Ecto neural progenitor cell (in vitro differentiated cells): Measurements from ENCODE around the gene GJC1.
"Not testable (repeated sequence)": the region's sequence is repeated elsewhere in the genome, so short reads cannot be mapped to it uniquely, and the experiment has no call there.

ENCODE experiments used
- DNase-seq: peaks from one replicate; pipeline ENCODE4 v3.0.0-alpha.2; 2018; ENCODE audit warnings: low spot score

GJC1 gene

GRCh38 chr17:44844390-44844830 lies 14.3 kb upstream of the GJC1 start:
- DNase-seq = no peak

- DNase-seq = no peak
Observed at GRCh38 chr17:44842748-44843147, 12.7 kb upstream of the GJC1 start.

DNA sequence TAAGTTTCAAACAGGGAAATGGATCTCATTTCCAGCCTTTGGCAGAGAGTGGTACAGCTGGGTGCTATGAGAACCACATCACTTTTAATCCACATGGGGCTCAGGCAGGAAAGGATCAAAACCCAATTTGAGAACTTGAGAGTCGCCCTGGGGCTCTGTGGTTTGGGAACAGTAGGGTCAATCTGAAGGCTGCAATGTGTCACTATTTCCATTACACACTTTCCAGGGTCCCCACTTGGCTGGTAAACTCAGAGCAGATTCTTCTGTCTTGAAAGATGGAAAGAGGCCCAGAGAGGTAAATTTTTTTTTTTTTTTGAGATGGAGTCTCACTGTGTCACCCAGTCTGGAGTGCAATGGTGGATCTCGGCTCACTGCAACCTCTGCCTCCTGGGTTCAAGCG lies 10.8 kb upstream of the GJC1 start:
- no peak for DNase-seq

GRCh38 chr17:44840274-44840673 lies 10.2 kb upstream of the GJC1 start:
- no peak for DNase-seq

DNA sequence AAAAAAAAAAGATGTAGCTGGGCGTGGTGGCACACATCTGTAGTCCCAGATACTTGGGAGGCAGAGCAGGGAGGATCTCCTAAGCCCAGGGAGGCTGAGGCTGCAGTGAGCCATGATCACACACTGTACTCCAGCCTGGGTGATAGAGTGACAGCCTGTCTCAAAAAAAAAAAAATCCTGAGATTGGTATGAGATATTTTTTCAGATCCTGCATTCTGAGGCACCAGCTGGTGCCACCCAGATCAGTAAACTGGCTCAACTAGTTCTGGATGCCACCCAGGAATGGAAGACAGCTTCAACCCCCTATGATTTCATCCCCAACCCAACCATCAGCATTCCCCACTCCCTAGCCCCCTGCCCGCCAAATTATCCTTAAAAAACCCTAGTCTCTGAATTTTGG lies 7.1 kb upstream of the GJC1 start:
- no peak for DNase-seq

- no peak for DNase-seq
Observed at GRCh38 chr17:44832805-44833204, 2.7 kb upstream of the GJC1 start.

DNA sequence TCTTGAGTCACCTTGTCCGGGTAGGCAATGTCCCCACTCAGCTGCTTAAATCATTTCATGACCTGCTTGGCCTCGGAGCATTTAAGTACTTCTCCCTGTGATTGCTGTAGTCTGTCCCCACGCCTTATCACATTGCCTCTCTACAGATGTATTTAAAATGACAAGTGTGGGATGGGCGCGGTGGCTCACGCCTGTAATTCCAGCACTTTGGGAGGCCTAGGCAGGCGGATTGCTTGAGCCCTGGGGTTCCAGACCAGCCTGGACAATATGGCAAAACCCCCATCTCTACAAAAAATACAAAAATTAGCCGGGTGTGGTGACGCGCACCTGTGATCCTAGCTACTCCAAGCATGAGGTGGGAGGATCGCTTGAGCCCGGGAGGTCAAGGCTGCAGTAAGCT lies 1.3 kb upstream of the GJC1 start:
- no peak for DNase-seq

DNA sequence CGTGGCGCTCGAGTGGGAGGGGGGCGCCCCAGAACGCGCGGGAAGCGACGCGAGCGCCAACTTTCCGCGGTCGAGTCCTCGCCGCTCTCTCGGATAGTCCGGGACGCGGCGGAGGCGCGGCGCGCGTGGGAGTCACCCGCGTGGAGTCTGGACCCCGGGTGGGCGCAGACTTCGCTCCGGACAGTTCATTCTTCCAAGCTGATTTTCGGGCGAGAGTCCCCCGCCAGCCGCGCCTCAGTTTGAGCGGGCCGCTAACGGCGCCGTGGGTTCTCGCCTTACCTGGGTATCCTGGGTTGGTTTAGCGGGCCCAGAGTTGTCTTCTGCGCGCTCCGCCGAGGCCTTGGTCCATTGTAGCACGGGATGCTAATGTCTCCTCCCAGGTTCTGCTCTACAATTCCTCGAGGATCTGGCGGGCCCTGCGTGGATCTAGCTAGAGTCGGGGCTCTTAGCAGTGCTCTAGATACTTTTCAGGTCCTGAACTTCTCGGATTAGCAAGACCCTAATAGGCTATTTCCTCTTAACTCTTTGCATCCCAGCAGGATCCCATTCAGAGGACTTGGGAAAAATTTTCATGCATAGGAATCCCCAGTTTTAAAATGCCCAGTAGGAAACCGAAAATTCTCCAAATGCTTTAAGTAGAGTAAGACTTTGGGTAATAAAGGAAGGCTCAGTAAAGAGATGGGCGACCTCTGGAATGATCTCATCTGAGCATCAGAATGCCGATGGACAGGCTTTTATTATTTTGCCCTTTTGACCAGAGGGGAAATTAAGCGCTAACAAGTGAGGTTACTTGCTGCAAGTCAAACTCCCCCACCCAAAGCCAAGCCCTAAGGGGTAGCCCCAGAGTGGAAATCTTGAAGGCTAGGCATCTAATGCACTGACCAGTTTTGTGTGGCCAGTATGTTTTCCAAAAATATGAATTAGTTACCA lies 537 bp upstream of the GJC1 start:
- peak; percentile 78 for DNase-seq

GRCh38 chr17:44828919-44829522 lies 1.1 kb downstream of the GJC1 start:
- DNase-seq = no peak

DNA sequence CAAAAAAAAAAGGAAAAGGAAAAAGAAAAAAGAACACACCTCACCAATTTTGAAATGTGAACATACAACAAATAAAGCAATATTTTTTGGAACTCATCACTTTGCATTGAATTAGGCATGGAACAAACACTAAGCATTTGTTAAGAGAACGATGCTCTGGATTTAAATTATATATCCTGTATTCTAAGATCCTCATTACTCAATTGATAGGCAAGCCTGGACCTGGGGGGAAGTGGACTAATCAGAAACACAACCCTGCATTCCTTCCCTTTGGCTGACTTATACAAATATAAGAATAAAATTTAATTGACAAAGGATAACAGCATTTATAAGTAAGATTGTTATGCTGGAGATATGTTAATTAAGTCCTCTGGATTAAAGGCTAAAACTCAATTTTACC lies 2.2 kb downstream of the GJC1 start:
- no peak for DNase-seq

GRCh38 chr17:44826123-44826790 lies 3.8 kb downstream of the GJC1 start:
- no peak for DNase-seq

- not testable (repeated sequence) for DNase-seq
Observed at GRCh38 chr17:44825236-44825635, 4.9 kb downstream of the GJC1 start.

DNA sequence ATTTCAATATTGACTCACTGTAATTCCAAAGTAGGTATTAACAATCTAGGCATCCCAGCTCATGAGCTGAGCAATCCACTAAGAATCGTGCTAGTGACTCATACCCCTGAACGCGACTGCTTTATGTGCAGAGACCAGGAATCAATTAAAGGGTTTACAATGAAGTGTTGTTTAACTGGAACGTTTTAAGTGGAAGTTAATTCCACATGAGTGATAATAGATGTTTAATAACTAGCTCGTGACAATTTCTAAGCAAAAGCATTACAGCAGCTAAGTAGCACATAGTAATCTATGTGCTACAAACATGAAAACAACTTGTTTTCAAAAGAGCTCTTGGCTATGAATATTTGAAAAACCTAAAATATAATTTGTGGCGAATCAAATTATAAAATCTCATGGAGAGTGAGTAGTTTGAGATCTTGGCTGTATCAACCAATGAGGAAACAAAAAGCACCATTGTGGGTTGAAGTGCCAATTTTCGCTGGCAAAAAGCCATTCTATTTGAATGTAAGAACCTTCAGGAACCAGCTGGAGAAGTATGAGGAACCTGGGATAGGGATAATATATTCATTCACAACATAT lies 9.4 kb downstream of the GJC1 start:
- DNase-seq = no peak

GRCh38 chr17:44818508-44818907 lies 11.6 kb downstream of the GJC1 start:
- not testable (repeated sequence) for DNase-seq

DNA sequence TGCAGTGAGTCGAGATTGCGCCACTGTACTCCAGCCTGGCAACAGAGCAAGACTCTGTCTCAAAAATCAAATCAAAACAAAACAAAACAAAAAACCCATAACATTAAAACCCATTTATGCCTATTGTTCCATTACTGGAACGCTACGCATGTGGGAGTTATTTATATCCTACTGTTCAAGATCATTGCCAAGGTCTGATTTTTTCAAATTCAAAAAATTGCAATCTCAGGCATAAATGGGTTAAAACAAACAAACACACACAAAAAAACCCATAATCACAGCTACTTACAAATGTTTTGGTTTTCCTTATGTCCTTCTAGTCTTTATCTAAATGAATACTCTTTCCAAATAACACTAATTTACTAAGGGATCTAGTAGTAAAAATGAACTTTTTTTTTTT lies 17.8 kb downstream of the GJC1 start:
- no peak for DNase-seq

DNA sequence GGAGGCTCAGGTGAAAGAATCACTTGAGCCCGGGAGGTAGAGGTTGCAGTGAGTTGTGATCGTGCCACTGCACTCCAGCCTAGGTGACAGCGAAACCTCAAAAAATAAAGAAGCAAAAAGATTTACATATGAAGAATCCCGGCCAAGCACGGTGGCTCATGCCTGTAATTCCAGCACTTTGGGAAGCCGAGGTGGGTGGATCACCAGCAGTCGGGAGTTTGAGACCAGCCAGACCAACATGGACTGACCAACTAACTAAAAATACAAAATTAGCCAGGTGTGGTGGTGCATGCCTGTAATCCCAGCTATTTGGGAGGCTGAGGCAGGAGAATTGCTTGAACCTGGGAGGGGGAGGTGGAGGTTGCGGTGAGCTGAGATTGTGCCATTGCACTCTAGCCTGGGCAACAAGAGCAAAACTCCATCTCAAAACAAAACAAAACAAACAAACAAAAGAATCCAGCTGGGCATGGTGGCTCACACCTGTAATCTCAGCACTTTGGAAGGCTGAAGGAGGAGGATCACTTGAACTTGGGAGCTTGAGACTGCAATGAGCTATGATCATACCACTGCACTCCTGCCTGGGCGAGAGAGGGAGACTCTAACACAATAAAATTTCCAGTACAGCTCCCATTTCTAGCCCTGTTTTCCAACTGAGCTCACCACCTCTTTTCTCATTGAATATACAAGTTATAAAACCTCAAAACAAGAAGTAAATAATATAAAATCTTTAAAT lies 21.3 kb downstream of the GJC1 start:
- not testable (repeated sequence) for DNase-seq

DNA sequence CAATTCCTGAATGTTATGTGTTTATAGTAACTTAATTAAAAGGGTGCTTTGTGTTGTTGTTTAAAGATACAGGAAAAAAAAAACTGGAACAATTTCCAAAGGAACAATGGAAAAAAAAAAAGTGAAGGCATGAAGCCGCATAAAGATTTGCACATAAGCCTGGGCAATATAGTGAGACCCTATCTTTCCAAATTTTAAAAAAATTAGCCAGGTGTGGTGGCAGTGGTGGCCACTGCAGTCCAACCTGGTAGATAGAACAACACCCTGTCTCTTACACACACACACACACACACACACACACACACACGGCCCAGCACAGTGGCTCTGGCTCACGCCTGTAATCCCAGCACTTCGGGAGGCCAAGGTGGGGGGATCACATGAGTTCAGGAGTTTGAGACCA lies 21.9 kb downstream of the GJC1 start:
- DNase-seq = no peak

GRCh38 chr17:44807817-44808155 lies 22.3 kb downstream of the GJC1 start:
- no peak for DNase-seq

- DNase-seq = no peak
Observed at GRCh38 chr17:44807093-44807816, 22.8 kb downstream of the GJC1 start.

GRCh38 chr17:44804302-44805089 lies 25.6 kb downstream of the GJC1 start:
- DNase-seq = no peak

- no peak for DNase-seq
Observed at GRCh38 chr17:44801880-44802279, 28.2 kb downstream of the GJC1 start.
